ENCODE data around the gene OR2AG1.

- TF ChIP-seq POLR2AphosphoS5 (IDR thresholded peaks at IDR 0.05; ENCODE audit: low read depth, low read length) (no peak), FOXP2 (optimal IDR thresholded peaks at IDR 0.05; ENCODE audit: borderline replicate concordance, extremely low read depth, extremely low read length, insufficient read depth) (no peak), TAF1 (IDR thresholded peaks at IDR 0.05; ENCODE audit: borderline replicate concordance, insufficient read depth, low read length) (no peak)
Measured at GRCh38 chr11:6813656-6814055, 30.8 kb downstream of the OR2AG1 start.
